ENCODE data around the gene VILL.

The VILL gene

DNA sequence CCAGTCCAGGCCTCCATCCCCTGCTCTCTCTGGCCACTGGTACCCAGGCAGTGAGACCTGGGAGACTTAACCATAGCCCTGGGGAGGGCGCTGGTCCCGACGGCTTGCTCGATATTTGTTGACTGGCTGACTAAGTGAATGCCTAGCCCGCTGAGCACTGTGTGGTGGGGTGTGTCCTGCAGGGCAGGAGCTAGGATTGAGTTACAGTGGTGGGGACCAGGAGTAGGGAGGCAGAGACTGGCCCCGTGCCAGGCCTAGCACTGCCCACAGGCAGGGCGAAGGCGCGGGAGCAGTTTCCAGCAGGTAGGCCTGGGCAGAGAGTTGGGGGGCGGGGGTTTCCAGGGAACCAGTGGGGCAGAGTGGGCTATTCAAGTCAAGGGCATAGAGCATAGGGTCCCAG is at the start of gene VILL:
Gene VILL, plus strand, starts transcription at position 260 of the 400 bp plus-strand sequence. CDS start 2,887 bp downstream, outside the sequence.
- H3K36me3 Mint-ChIP-seq (ENCODE audit: low read depth) = peaks cover 5% of the 10 kb centered on the region
- no peak within 1 kb of the TSS for H3K4me3 Mint-ChIP-seq
- no peaks in the 10 kb centered on the region for H3K9me3 Mint-ChIP-seq
- H3K27ac Mint-ChIP-seq = no peak within 1 kb of the TSS
- H3K4me1 Mint-ChIP-seq (ENCODE audit: low read depth) = peaks cover 21% of the 10 kb centered on the region
- H3K27me3 Mint-ChIP-seq (ENCODE audit: low read depth) = no peaks in the 10 kb centered on the region
- DNase-seq (ENCODE audit: low spot score) = no peak

DNA sequence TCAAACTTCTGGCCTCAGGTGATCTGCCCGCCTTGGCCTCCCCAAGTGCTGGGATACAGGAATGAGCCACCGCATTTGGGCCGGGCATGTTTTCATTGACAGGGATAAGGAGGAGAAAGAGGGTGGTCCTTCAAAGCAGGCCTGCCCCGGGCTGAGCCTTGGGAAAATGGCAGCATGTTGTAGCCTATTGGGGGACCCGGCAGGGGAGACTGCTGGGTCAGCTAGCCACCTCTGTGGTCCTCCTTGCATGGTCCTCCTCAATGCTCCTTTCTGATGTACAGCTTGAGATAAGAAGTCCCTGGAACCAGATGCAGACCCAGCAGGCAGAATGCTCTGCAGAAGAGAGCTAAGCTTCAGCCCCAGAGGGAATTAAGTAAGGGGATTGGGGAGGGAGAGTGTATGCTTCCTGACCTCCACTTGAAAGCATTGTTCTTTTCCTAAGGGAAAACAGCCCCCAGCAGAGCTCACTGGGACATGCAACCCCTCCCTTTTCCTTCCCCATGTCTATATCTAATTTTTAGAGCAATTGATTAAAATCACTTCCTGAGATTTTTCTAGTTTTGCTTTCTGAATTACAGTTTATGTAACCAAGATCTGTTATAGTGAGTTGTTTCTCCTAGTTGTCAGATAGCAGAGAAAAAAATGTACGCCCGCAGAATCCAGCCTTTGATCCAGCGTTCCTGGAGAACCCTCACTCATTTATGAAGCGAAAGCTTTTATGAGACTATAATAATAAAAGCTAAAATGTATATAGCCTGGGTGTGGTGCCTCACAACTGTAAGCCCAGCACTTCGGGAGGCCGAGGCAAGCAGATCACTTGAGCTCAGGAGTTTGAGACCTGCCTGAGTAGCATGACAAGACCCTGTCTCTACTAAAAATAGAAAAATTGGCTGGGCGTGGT is 48.7 kb upstream of the VILL start:
- peaks cover 3% of the 10 kb centered on the region for H3K27me3 Mint-ChIP-seq (ENCODE audit: low read depth)
- H3K27ac Mint-ChIP-seq = no peak overlapping the region
- peaks cover 2% of the 10 kb centered on the region for H3K4me1 Mint-ChIP-seq (ENCODE audit: low read depth)
- no peak for DNase-seq (ENCODE audit: low spot score)
- no peak overlapping the region for H3K4me3 Mint-ChIP-seq
- no peaks in the 10 kb centered on the region for H3K9me3 Mint-ChIP-seq
- no peaks in the 10 kb centered on the region for H3K36me3 Mint-ChIP-seq (ENCODE audit: low read depth)

DNA sequence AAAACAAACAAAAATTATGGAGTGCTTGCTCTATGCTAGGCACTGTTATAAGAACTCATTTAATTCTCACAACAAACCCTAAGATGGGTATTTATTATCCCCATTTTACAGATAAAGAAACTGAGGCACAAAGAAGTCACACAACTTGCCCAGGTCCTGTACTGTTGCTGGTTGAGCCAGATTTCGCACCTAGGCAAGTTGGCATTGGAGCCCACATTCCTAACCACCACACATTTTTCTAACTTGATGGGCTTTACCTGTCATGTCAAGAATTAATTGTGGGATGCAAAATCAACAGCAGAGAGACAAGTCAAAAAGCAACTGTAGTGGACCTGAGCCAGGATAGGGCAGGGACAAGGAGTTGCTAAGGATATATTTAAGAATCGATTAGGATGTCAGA is 47.9 kb upstream of the VILL start:
- Mint-ChIP-seq H3K36me3 (ENCODE audit: low read depth) (no peaks in the 10 kb centered on the region), H3K27me3 (ENCODE audit: low read depth) (peaks cover 3% of the 10 kb centered on the region), H3K4me1 (ENCODE audit: low read depth) (peaks cover 2% of the 10 kb centered on the region), H3K9me3 (no peaks in the 10 kb centered on the region), H3K27ac (no peak overlapping the region), H3K4me3 (no peak overlapping the region)
- DNase-seq (ENCODE audit: low spot score) = no peak

- Mint-ChIP-seq H3K27ac (no peak overlapping the region), H3K36me3 (ENCODE audit: low read depth) (no peaks in the 10 kb centered on the region), H3K4me1 (ENCODE audit: low read depth) (peaks cover 2% of the 10 kb centered on the region), H3K27me3 (ENCODE audit: low read depth) (peaks cover 3% of the 10 kb centered on the region), H3K9me3 (no peaks in the 10 kb centered on the region), H3K4me3 (no peak overlapping the region)
- no peak for DNase-seq (ENCODE audit: low spot score)
These were observed 47.5 kb upstream of the VILL start for GRCh38 chr3:37943126-37943525.

- Mint-ChIP-seq H3K27me3 (ENCODE audit: low read depth) (peaks cover 3% of the 10 kb centered on the region), H3K36me3 (ENCODE audit: low read depth) (no peaks in the 10 kb centered on the region), H3K27ac (no peak overlapping the region), H3K9me3 (no peaks in the 10 kb centered on the region), H3K4me1 (ENCODE audit: low read depth) (peaks cover 2% of the 10 kb centered on the region), H3K4me3 (no peak overlapping the region)
- DNase-seq (ENCODE audit: low spot score) = no peak
These were observed 46.8 kb upstream of the VILL start for GRCh38 chr3:37943631-37944314.

GRCh38 chr3:37944391-37944842 is 46.2 kb upstream of the VILL start:
- H3K36me3 Mint-ChIP-seq (ENCODE audit: low read depth) = no peaks in the 10 kb centered on the region
- no peak overlapping the region for H3K27ac Mint-ChIP-seq
- H3K4me3 Mint-ChIP-seq = no peak overlapping the region
- peaks cover 2% of the 10 kb centered on the region for H3K4me1 Mint-ChIP-seq (ENCODE audit: low read depth)
- H3K27me3 Mint-ChIP-seq (ENCODE audit: low read depth) = peaks cover 2% of the 10 kb centered on the region
- DNase-seq (ENCODE audit: low spot score) = no peak
- no peaks in the 10 kb centered on the region for H3K9me3 Mint-ChIP-seq

- Mint-ChIP-seq H3K36me3 (ENCODE audit: low read depth) (no peaks in the 10 kb centered on the region), H3K27ac (no peak overlapping the region), H3K4me1 (ENCODE audit: low read depth) (peaks cover 2% of the 10 kb centered on the region), H3K27me3 (ENCODE audit: low read depth) (no peaks in the 10 kb centered on the region), H3K4me3 (no peak overlapping the region), H3K9me3 (no peaks in the 10 kb centered on the region)
- DNase-seq (ENCODE audit: low spot score) = no peak
These were observed 45.3 kb upstream of the VILL start for GRCh38 chr3:37945156-37945806.

DNA sequence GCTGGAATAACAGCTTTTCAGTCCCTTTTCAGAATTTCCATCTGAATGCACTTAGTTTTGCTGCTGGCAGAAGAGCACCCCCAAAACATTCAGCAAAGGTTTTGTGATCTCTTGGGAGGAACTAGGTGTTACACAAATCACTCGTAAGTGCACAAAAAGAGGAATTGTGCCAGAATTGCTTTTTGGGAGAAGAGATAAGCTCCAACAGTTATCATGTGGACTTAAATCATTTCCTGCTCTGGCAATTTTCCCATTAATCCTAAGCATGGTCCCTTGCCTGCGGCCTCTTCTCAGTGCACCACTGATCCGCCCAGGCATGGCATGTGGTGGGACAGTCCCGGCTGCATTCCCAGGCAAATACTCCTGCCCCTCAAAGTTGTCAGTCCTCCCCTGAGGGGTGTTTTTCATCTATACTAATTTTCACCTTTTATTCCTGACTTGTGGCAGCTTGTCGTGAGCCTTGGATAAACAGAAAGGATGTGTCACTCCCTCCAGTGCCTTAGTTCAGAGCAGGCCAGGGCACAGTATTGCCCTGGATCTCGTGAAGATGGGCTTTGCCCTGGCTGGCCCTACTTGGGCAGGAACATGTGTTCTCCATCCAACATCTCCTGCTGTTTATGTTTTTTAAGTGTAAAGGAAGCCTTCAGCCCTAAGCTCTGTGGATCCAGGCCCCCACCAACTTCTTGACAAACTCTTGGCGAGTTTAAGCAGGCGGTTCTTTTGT is 44.6 kb upstream of the VILL start:
- no peaks in the 10 kb centered on the region for H3K27me3 Mint-ChIP-seq (ENCODE audit: low read depth)
- no peak overlapping the region for H3K27ac Mint-ChIP-seq
- DNase-seq (ENCODE audit: low spot score) = no peak
- H3K36me3 Mint-ChIP-seq (ENCODE audit: low read depth) = no peaks in the 10 kb centered on the region
- H3K4me3 Mint-ChIP-seq = no peak overlapping the region
- H3K9me3 Mint-ChIP-seq = no peaks in the 10 kb centered on the region
- H3K4me1 Mint-ChIP-seq (ENCODE audit: low read depth) = peaks cover 2% of the 10 kb centered on the region

DNA sequence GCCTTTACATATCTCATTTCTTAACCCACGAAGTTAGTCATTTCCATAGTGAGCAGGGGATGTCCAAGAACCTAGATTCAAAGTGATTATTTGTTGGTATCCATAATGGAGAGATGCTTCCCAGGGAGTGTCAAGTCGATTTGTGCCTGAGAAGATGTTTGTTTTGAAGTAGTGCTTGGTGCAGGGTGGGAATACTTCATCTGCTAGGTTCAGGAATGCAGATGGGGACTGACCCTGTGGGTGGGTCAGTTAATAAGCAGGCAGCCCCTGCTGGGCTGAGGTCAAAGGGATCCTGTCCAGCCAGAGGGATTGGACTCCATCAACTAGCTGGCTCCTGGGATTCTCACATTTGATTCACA is 44.1 kb upstream of the VILL start:
- Mint-ChIP-seq H3K9me3 (no peaks in the 10 kb centered on the region), H3K27ac (no peak overlapping the region), H3K4me1 (ENCODE audit: low read depth) (peaks cover 2% of the 10 kb centered on the region), H3K36me3 (ENCODE audit: low read depth) (no peaks in the 10 kb centered on the region), H3K4me3 (no peak overlapping the region), H3K27me3 (ENCODE audit: low read depth) (no peaks in the 10 kb centered on the region)
- DNase-seq (ENCODE audit: low spot score) = no peak

DNA sequence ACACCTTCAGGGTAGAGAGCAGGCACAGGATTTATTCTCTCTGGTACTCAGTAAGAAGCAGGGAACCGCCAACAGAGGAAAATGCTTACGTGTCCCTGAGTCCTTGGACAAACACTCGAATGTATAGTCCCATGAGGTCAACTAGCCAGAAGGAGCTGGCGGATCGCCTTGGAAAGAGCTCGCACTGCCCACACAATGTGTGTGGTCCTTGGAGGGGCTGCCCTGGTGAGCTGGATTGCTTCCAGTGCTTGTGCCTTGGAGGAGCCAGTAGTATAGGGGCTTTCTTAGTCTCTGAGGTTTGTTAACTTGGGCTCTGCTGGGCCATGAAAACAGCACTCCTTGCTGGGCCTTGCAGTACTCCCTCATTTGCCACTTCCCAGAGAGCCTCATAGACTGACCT is 40.7 kb upstream of the VILL start:
- Mint-ChIP-seq H3K4me1 (ENCODE audit: low read depth) (peaks cover 1% of the 10 kb centered on the region), H3K27me3 (ENCODE audit: low read depth) (no peaks in the 10 kb centered on the region), H3K27ac (no peak overlapping the region), H3K9me3 (peaks cover 4% of the 10 kb centered on the region), H3K36me3 (ENCODE audit: low read depth) (peaks cover 8% of the 10 kb centered on the region), H3K4me3 (no peak overlapping the region)
- DNase-seq (ENCODE audit: low spot score) = no peak

DNA sequence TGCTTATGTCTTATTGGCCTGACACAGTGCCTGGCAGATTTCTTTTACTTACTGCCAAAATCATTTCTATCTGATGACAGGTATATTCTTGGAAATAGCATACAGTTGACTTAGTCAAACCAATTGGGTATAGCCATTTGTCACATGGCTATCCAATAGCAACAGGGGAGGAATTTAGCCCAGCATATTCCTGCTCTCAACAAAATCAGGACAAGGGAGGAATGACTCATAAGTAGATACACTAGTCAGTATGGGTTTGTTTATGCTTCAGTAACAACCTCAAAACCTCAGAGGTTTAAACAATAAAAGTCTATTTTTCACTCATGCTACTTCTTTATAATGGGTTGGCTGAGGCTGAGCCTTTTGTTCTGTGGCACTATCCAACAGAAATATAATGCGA is 38.0 kb upstream of the VILL start:
- no peak for DNase-seq (ENCODE audit: low spot score)
- H3K4me3 Mint-ChIP-seq = no peak overlapping the region
- no peaks in the 10 kb centered on the region for H3K27me3 Mint-ChIP-seq (ENCODE audit: low read depth)
- no peak overlapping the region for H3K27ac Mint-ChIP-seq
- peaks cover 17% of the 10 kb centered on the region for H3K4me1 Mint-ChIP-seq (ENCODE audit: low read depth)
- H3K9me3 Mint-ChIP-seq = peaks cover 4% of the 10 kb centered on the region
- H3K36me3 Mint-ChIP-seq (ENCODE audit: low read depth) = peaks cover 8% of the 10 kb centered on the region

GRCh38 chr3:37953226-37953625 is 37.4 kb upstream of the VILL start:
- Mint-ChIP-seq H3K9me3 (peaks cover 4% of the 10 kb centered on the region), H3K4me1 (ENCODE audit: low read depth) (peaks cover 23% of the 10 kb centered on the region), H3K4me3 (no peak overlapping the region), H3K36me3 (ENCODE audit: low read depth) (peaks cover 8% of the 10 kb centered on the region), H3K27me3 (ENCODE audit: low read depth) (no peaks in the 10 kb centered on the region), H3K27ac (no peak overlapping the region)
- no peak for DNase-seq (ENCODE audit: low spot score)

DNA sequence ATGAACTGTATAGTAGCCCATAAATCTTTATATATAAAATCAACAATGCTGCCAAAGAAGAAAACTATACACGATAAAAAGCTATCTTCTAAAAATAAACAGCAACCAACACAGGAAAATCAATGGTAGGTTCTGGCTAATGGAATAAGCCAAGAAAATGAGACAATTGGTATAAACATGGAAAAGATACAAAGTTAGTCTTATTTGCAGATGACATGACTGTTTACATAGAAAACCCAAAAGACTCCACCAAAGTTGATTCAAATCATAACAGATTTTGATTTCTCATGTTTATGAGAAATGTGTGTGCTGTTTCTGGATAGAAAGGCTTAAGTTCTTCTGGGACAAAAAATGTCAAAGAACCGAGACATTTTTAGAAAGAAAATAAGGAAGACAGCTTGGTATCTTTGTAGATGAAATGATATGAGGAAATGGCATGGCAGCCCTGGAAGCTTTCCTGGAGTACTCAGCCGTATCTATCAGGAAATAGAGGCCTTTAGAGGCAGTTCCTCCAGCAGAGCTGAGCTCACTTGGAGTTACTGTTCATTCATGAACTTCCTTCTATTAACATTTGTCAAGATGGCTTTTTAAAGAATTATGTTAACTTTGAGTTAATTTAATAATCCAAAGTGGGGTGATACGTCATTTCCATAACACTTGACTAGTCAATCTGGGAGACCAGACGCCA is 36.7 kb upstream of the VILL start:
- DNase-seq (ENCODE audit: low spot score) = no peak
- Mint-ChIP-seq H3K27ac (no peak overlapping the region), H3K4me3 (no peak overlapping the region), H3K27me3 (ENCODE audit: low read depth) (no peaks in the 10 kb centered on the region), H3K9me3 (peaks cover 4% of the 10 kb centered on the region), H3K36me3 (ENCODE audit: low read depth) (peaks cover 8% of the 10 kb centered on the region), H3K4me1 (ENCODE audit: low read depth) (peaks cover 23% of the 10 kb centered on the region)
